Thyroid gland (tissue), 4 donors: ENCODE measurements around the gene APBA3. TPM values are rescaled to one million over a fixed set of nuclear protein-coding genes. Genes with fewer than 3 reads are reported as not detected.

Experiments
- DNase-seq, 2 donors: peaks; one replicate each; pipeline ENCODE4 v3.0.0-alpha.2; 2019
- H3K27ac ChIP-seq, 3 donors: fragments of 200-600 bp; sonication (generic); 1 replicate in 2 of 3; 2 replicates in 1 of 3; pipeline ENCODE4 v1.5.1; 2016 to 2019; ENCODE audit warnings: mild to moderate bottlenecking in 1 of 3, moderate library complexity in 1 of 3
- H3K27me3 ChIP-seq: fragments of 200-600 bp; sonication (generic); one replicate; pipeline ENCODE4 v1.5.1; 2019
- H3K36me3 ChIP-seq, 2 donors: fragments of 200-600 bp; sonication (generic); one replicate each; pipeline ENCODE4 v1.5.1; 2016 to 2019
- H3K4me1 ChIP-seq, 2 donors: fragments of 200-600 bp; sonication (generic); one replicate each; pipeline ENCODE4 v1.5.1; 2017 to 2019
- H3K4me3 ChIP-seq, 3 donors: fragments of 200-600 bp; sonication (generic); replicated peaks in 1 of 3; 1 replicate in 2 of 3; 2 replicates in 1 of 3; pipeline ENCODE4 v1.5.1; 2016; ENCODE audit warnings: mild to moderate bottlenecking in 1 of 3
- H3K9me3 ChIP-seq: fragments of 200-600 bp; sonication (generic); one replicate; pipeline ENCODE4 v1.5.1; 2017
- CTCF ChIP-seq, 6 experiments: fragments of 200-600 bp in 3 of 6; fragments of 450-650 bp in 3 of 6; sonication (generic) in 3 of 6; IDR thresholded peaks; one replicate each; pipeline ENCODE4 v1.5.1; 2016 to 2019; ENCODE audit warnings: antibody characterized with exemption in 6 of 6, mild to moderate bottlenecking in 2 of 6, inconsistent platforms in 1 of 6, moderate library complexity in 1 of 6
- POLR2A ChIP-seq, 2 donors: fragments of 450-650 bp; IDR thresholded peaks; one replicate each; pipeline ENCODE4 v1.6.1; 2017; ENCODE audit warnings: antibody characterized with exemption in 2 of 2, mild to moderate bottlenecking in 2 of 2, moderate library complexity in 1 of 2
- WGBS, 2 donors: methylation state at CpG; one replicate each; pipeline ENCODE4 v1.1.5; 2017; 5-methylcytosine and 5-hydroxymethylcytosine counted together
- intact Hi-C: fragments of 100-400 bp; cut with DNase I; formaldehyde crosslinking; loops from one replicate; pipeline ENCODE4 v1.15.1; 2023
- total RNA-seq, 4 donors: library from RNA; depleted of rRNA; stranded (reverse); fragments of >200 nt; gene quantifications; one replicate each; pipeline ENCODE4 v1.2.3, GENCODE V29; 2016

The APBA3 gene
- total RNA-seq, 4 donors from 2014 or later = 33.6 to 42.9 (median 38.1) TPM

- no peaks in the 10 kb centered on the region for H3K9me3 ChIP-seq
- DNase-seq = peak; percentile 97 to 98
- intact Hi-C loops = no loop called here
- 24 to 61% methylated on average over 16 to 40 of the region's 46 CpGs for WGBS, 2 donors
- TF ChIP-seq POLR2A (IDR thresholded peaks at IDR 0.05) (peak; percentile 21 to 56), CTCF (IDR thresholded peaks at IDR 0.05) (peak in 1 of 6 experiments; percentile 51)
- H3K4me3 ChIP-seq = peak overlapping the region; percentile 26 to 66 (median 53)
- peak overlapping the region in 1 of 3 donors; percentile 33 for H3K27ac ChIP-seq
- no peaks in the 10 kb centered on the region for H3K27me3 ChIP-seq
- peaks cover 24 to 25% of the 10 kb centered on the region in 2 donors for H3K4me1 ChIP-seq
- H3K36me3 ChIP-seq = no peaks in the 10 kb centered on the region
These were observed 40.2 kb downstream of the APBA3 start for GRCh38 chr19:3721131-3721886.

- Histone ChIP-seq H3K4me3 (no peak overlapping the region), H3K9me3 (no peaks in the 10 kb centered on the region), H3K36me3 (no peaks in the 10 kb centered on the region), H3K27ac (peak overlapping the region in 1 of 3 donors; percentile 33), H3K4me1 (peaks cover 18 to 21% of the 10 kb centered on the region in 2 donors), H3K27me3 (no peaks in the 10 kb centered on the region)
- WGBS, 2 donors = 47 to 52% methylated on average over 9 of the region's 9 CpGs
- DNase-seq = no peak
- intact Hi-C loops = no loop called here
- TF ChIP-seq CTCF (IDR thresholded peaks at IDR 0.05) = no peak
- TF ChIP-seq POLR2A (IDR thresholded peaks at IDR 0.05) = no peak
These were observed 41.1 kb downstream of the APBA3 start for GRCh38 chr19:3720349-3720917.

- no peaks in the 10 kb centered on the region for H3K9me3 ChIP-seq
- H3K4me3 ChIP-seq = no peak overlapping the region
- intact Hi-C loops = no loop called here
- no peaks in the 10 kb centered on the region for H3K36me3 ChIP-seq
- H3K27me3 ChIP-seq = no peaks in the 10 kb centered on the region
- no peak overlapping the region for H3K27ac ChIP-seq
- H3K4me1 ChIP-seq = peaks cover 13 to 16% of the 10 kb centered on the region in 2 donors
- WGBS, 2 donors = 90 to 92% methylated on average over 4 of the region's 4 CpGs
- no peak for TF ChIP-seq CTCF (IDR thresholded peaks at IDR 0.05)
- TF ChIP-seq POLR2A (IDR thresholded peaks at IDR 0.05) = no peak
- DNase-seq = no peak
These were observed 41.6 kb downstream of the APBA3 start for GRCh38 chr19:3719868-3720267.

GRCh38 chr19:3716147-3716668 lies 45.3 kb downstream of the APBA3 start:
- H3K27ac ChIP-seq = no peak overlapping the region
- H3K9me3 ChIP-seq = no peaks in the 10 kb centered on the region
- H3K36me3 ChIP-seq = no peaks in the 10 kb centered on the region
- 87 to 91% methylated on average over 16 of the region's 16 CpGs for WGBS, 2 donors
- peaks cover 12 to 29% of the 10 kb centered on the region in 2 donors for H3K4me1 ChIP-seq
- no peaks in the 10 kb centered on the region for H3K27me3 ChIP-seq
- intact Hi-C loops = no loop called here
- DNase-seq = no peak
- no peak overlapping the region for H3K4me3 ChIP-seq
- no peak for TF ChIP-seq POLR2A (IDR thresholded peaks at IDR 0.05)
- no peak for TF ChIP-seq CTCF (IDR thresholded peaks at IDR 0.05)
